Body of pancreas (tissue), 4 donors: ENCODE data around the gene METTL3.

Experiments used
- POLR2A ChIP-seq, 3 donors: fragments of 450-650 bp; IDR thresholded peaks; one replicate each; pipeline ENCODE4 v1.6.1; 2016; ENCODE audit warnings: antibody characterized with exemption in 3 of 3, mild to moderate bottlenecking in 2 of 3
- TF ChIP-seq, protein P1 (sequence below), 7 experiments: fragments of 450-650 bp in 4 of 7; fragments of 200-600 bp in 3 of 7; sonication (generic) in 3 of 7; IDR thresholded peaks; one replicate each; pipeline ENCODE4 v1.5.1; 2016 to 2019; ENCODE audit warnings: antibody characterized with exemption in 7 of 7

DNA sequence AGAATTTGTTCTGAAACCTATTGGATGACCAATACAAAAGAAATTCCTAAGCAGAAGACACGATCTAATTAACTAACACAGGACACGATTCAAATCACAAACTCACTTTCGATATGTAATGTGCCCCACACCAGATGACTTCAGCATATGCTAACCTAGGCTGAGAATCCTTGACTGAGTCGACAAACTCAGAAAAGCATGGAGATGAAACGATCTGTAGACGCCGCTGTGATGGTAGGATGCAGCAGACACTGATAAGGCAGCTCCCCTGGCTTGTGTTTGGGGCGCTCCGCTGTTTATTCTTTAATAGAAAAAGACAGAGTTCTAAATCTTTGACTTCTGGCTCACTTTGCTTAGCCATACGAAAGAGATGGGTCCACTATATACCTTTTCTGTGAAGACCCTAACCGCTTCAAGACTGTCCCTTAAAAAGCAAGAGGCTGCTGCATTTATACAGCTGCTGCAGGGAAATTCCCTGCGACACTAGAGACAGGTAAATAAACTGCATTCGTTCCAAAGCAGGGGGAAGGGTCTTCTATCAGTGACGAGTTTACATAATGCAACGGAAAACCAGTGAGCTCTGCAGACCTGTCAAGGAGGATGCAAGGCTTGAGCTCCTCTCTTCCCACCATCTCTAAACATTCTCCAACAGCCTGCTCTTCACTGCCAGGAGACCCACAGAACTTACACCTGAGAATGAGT lies 56.1 kb downstream of the METTL3 start:
- TF ChIP-seq, protein P1, sequence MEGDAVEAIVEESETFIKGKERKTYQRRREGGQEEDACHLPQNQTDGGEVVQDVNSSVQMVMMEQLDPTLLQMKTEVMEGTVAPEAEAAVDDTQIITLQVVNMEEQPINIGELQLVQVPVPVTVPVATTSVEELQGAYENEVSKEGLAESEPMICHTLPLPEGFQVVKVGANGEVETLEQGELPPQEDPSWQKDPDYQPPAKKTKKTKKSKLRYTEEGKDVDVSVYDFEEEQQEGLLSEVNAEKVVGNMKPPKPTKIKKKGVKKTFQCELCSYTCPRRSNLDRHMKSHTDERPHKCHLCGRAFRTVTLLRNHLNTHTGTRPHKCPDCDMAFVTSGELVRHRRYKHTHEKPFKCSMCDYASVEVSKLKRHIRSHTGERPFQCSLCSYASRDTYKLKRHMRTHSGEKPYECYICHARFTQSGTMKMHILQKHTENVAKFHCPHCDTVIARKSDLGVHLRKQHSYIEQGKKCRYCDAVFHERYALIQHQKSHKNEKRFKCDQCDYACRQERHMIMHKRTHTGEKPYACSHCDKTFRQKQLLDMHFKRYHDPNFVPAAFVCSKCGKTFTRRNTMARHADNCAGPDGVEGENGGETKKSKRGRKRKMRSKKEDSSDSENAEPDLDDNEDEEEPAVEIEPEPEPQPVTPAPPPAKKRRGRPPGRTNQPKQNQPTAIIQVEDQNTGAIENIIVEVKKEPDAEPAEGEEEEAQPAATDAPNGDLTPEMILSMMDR (IDR thresholded peaks at IDR 0.05), result no peak
- TF ChIP-seq POLR2A (IDR thresholded peaks at IDR 0.05), result no peak
